ENCODE data around the gene SLC25A41.
"Not testable (repeated sequence)": the region's sequence is repeated elsewhere in the genome, so short reads cannot be mapped to it uniquely, and the experiment has no call there.

The SLC25A41 gene

DNA sequence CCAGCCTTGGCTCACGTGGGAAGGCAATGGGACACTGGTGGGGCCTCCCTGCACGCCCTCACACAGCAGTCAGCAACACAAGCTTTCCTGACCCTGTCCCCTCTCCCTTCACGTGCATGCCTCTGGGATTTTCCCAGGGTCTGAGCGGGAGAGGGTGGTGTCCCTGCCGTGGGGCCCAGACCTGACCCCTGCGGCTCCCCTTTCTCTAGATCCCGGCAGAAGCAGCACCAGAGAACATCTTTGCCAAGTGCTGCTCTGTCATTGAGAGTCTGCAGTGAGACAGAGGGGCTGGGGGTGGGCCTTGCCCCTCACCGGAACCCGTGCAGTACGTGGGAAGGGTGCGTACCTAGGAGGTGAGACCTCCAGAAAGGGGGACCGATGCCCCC is 21.5 kb downstream of the SLC25A41 start:
- no peak for DNase-seq (ENCODE audit: low read depth)

DNA sequence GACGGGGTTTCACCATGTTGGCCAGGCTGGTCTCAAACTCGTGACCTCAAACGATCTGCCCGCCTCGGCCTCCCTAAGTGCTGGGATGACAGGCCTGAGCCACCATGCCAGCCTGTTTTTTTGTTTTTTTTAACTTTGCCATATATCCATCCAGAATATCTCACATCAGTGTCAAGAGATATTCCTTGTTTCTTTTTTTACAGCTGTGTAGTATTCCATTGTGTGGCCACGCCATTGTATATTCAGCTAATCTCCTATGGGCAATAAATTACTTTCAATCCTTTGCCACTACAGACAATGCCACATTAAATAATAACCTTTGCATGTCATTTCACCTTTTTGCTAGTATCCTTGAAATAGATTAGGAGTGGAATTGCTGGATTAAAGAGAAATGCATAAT is 24.2 kb downstream of the SLC25A41 start:
- no peak for DNase-seq (ENCODE audit: low read depth)

DNA sequence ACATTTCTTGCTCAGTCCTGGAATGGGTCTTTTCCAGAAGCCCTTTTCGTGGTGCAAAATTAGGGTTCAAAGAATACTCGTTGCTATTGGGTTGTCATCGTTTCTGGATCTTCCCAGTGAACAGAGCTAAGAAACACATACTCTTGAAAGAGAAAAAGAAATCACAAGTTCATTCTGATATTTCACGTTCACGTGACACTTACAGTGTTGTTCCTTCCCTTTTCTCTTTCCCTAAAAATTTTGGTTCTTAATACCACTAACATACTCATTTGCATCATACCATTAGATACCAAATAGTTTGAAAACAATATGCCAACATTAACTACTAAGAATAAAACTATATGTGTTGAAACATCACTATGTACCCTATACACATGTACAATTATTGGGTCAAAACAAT is 27.2 kb downstream of the SLC25A41 start:
- DNase-seq (ENCODE audit: low read depth), result no peak

DNA sequence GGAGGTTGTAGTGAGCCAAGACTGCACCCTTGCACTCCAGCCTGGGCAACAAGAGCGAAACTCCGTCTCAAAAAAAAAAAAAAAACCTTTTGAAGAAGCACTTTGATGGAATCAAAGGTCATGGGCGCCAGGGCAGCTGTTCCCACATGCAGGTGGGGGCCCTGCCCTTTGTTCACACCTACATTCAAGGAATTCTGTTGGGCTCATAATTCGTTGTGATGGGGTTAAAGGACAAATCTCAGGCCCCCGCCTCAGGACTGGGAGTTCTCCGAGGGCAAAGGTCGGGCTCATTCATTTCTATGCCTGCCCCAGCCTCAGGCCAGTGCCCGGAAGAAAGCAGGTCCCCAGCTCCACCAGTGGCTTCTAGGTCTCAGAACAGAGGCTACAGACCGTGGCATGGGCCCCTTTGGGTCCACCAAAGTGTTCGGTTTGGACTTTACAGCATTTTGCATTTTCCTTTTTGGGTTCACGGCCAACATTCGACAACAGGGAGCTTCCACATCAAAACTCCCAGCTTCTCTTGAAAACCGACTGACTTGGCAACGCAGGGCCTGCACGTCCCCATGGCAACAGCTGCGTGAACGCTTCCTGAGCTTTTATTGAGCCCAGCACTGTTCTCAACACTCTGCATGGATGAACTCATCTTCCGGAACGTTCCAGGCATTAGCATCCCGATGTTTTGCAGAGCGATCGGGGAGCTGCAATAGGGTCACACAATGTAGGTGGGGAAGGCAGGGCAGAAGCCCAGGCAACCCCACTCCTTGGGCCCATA is 30.5 kb downstream of the SLC25A41 start:
- peak; percentile 90 for DNase-seq (ENCODE audit: low read depth)

DNA sequence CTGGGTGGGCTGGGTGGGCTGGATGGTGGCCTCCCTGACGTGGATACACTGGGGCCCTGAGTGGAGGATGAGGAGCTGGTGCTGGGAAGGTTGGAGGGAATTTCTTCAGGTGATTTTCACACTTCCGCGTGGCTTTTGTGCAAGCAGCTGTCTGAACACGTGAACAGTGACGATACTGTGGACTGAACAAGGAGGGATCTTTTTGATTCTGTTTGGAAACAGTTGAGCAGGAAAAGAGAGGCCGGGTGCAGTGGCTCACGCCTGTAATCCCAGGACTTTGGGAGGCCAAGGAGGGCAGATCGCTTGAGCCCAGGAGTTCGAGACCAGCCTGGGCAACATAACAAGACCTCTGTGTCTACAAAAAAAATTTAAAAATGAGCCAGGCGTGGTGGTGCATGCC is 31.5 kb downstream of the SLC25A41 start:
- no peak for DNase-seq (ENCODE audit: low read depth)

DNA sequence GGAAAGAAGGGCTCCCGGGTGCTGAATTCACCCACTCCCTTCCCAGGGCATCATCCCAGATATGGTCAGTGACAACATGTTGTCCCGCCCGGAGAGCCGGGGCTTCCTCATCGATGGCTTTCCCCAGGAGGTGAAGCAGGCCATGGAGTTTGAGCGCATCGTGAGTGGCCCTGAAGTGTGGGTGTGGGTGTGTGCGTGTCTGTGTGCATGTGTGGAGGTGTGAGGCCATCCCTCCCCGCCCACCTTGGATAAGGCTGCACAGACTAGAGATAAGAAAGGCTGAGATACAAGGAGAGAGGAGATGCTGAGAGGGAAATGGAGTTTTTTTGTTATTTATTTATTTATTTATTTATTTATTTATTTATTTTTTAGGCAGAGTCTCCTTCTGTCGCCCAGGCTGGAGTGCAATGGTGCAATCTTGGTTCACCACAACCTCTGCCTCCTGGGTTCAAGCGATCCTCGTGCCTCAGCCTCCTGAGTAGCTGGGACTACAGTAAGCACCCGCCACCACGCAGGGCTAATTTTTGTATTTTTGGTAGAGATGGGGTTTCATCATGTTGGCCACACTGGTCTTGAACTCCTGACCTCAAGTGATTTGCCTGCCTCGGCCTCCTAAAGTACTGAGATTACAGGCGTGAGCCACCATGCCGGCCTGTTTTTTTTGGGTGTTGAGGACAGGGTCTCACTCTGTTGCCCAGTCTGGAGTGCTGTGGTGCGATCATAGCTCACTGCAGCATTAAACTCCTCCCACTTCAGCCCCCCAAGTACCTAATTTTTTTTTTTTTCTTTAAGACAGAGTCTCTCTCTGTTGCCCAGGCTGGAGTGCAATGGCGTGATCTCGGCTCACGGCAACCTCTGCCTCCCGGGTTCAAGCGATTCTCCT is 33.3 kb downstream of the SLC25A41 start:
- not testable (repeated sequence) for DNase-seq (ENCODE audit: low read depth)

DNA sequence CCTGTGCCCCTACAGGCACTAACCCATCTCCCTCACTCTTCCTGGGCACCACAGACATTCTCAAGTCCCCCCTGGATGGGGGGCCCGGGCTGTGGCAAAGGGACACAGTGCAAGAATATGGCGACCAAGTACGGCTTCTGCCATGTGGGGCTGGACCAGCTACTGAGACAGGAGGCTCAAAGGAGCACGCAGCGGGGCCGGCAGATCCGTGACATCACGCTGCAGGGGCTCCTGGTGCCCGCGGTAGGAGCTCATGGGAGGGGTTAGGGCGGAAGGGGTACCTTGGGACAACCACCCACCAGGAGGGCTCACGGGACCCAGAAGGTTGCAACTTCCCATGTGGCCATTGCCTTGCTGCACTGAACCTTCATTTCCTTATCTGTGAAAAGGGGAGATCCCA is 37.3 kb downstream of the SLC25A41 start:
- no peak for DNase-seq (ENCODE audit: low read depth)

DNA sequence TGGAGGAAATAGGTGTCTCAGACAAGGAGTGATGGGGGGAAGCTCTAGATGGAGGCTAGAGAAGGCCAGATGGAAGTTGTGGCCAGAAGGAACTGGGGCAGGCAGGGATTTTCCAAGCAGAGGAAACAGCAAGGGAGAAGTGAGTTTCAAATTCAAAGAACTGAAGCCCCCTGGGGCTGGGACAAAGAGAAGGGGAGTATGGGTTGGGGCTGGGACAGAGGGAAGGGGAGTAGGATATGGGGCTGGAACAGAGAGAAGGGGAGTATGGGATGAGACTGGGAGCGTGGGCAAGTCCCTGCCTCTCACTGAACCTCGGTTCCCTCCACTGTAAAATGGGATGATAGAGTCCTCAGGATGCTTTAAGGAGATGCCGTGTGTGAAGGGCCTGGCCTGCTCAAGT is 38.7 kb downstream of the SLC25A41 start:
- no peak for DNase-seq (ENCODE audit: low read depth)

DNA sequence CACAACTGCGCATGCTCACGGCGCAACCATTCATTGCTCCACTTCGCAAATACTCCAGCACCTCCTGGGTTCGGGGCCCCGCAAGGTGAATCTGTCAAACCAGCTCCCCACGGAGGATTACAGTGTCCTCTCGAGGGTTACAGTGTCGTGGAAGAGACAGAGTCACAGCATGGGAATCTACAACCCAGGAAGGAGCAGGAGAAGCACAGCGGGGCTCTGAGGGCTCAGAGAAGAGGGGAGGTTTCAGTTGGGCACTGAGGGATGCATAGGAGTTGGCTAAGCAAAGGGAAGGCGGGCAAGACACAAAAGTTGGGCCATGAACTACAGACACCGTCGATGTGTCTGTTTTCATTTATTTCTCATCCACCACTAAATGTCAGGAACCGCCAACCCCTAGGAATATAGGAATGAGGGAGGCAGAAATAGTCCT is 39.6 kb downstream of the SLC25A41 start:
- DNase-seq (ENCODE audit: low read depth), result no peak

DNA sequence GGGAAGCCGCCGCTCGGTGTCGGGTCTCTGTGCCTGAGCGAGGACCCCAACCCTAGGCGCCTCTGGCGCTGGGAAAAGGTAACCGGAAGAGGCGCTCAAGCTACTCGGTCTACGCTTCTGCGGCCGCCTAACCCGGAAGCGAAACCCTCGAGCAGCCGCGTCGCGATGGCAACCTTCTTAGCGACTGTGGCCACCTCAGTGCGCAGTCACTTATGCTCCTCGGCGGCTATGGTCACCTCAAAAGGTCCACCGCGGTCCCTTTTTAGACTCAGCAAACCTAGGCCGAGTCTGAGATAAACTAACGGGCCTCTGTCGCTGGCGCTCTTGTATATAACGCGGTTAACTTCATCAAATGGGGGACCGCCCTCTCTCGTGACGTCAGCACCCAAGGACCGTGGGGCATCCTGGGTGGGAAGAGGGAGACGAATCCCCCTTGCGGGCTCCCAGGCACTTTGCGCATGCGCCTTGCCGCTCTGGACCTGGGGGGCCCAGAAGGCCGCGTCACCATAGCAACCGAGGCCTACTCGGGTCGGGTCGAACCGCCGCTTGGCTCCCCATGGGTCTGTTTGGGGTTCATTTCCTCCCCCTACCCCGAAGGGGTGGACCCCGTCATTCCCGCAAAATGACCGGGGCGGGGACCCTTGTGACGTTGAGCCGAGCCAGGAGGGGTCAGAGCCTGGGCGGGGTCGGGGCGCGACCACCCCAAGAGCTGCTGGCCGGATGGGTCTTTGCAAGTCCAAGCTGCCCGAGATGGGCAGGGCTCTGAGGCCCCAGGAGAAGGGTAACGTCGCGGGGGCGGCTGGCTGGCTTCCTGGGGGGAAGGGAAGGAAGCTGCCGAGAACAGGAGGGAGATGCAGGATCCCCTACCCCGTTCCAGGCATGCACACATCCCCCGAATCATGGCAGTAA is 40.2 kb downstream of the SLC25A41 start, which contains the start of gene GTF2F1:
TSS of gene GTF2F1 (minus strand) at position 91 of the 909 bp plus-strand sequence. CDS start 169 bp downstream, outside the sequence.
- peak; percentile 95 for DNase-seq (ENCODE audit: low read depth)

DNA sequence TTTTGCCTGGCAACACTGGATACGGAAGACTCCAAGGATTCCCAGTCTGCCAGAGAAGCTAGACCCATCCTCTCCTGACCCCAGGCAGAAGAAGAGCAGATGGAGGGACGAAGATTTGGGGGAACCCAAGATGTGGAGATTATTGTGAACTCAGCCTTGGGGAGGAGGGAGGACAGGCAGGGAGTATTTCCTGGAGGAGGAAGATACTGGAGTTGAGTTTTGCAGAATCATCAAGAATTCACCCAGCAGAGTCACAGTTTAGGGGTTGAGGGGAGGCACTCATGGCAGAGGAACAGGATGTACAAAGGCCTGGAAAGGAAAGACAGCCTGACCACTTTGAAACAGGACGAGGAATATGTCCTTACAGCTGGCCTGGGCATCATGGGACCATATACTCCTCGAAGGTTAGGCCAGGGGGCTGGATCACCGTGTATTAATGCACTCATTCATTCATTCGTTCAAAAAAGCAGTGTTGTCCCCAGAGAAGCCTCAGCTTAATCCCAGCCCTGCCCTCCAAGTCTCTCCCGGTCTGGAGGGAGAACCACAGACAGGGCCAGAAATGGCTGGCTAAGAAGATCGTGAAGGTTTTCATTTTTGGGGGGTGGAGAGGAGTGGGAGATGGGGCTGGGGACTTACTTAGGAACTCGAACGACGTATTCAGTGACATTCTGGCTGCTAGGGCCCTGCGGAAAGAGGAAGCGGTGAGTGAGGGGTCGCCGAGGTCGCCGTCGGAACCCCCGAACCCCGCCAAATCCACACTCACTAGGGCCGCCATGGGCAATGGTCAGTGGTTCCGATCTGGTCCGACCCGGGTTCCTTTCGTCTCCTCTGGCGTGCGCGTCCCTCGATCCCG is 41.1 kb downstream of the SLC25A41 start:
- no peak for DNase-seq (ENCODE audit: low read depth)

DNA sequence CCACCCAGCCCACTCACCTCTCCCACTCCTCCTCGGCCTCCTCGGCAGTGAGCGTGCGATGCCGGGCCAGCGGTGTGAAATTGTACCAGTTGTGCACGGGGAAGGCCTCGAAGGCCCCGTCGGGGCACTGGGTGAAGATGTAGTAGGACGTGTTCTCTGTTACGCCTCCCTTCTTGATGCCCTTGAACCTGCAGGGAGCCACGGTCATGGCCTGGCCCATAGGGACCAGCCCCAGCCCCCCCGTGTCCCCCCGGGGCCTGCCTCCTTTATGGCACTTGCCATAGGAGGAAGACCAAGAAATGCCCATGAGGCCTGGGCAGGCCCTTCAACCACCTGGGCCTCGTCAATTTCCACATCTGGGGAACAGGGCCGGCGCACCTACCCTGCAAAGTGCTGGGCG is 46.2 kb downstream of the SLC25A41 start:
- DNase-seq (ENCODE audit: low read depth), result no peak

DNA sequence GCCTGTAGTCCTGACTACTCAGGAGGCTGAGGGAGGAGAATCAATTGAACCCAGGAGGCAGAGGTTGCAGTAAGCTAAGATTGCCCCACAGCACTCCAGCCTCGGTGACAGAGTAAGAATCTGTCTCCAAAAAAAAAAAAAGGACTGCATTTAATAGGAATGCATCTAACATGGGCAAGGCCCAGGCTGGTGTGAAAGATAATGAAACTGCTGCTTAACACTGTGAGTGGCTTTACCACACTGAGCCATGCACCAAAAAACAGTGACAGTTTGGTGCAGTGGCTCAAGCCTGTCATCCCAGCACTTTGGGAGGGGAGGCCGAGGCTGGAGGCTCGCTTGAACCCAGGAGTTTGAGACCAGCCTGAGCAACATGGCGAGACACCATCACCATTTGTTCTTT is 49.2 kb downstream of the SLC25A41 start:
- no peak for DNase-seq (ENCODE audit: low read depth)

DNA sequence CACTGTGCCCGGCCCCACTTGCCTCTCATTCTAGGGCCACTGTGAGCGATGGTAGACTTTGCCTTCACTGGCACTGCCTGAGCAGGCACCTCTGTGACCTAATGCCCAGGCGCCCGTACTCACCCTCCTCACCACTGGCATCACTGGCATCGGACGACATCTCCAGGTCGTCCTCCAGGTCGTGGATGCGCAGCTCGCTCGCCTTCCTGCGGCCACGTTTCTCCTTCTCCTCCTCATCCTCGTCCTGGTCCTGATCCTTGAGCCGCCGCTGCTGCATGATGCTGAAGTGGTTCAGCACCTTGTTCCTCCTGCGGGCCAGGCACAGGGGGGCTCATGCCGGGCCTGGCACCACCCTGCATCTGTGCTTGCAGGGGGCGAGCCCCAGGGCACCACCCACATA is 50.4 kb downstream of the SLC25A41 start:
- no peak for DNase-seq (ENCODE audit: low read depth)

DNA sequence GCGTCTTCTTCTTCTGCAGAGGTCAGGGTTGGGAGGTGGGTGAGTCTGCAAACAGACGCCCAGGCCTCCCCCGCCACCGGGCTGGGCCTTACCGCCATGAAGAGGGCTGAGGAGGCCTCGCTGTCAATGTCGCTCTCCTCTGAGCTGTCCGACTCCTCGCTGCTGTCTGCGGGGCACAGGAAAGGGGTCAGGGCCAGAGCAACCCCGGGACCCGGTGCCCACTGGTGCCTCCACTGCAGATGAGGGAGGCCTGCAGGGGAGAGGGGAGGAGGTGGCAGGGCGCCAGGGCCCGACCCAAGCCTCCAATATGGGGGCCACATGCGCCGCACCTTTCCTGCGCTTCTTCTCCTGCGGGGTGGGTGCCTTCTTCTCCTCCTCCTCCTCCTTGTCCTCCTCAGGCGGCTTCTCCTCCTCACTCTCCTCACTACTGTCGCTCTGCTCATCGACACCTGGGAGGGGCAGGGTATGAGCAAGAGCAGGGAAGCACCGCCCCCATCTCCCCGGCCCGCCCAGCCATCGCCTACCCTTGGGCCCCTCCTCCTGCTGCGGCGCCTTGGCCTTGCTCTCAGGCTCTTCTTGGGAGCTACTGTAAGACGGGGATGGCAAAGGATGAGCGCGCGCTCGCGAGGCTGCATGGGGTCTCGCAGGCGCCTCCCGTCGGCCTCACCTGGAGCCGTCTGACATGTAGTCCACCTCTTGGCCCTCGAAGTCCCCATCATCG is 52.4 kb downstream of the SLC25A41 start:
- DNase-seq (ENCODE audit: low read depth), result no peak

DNA sequence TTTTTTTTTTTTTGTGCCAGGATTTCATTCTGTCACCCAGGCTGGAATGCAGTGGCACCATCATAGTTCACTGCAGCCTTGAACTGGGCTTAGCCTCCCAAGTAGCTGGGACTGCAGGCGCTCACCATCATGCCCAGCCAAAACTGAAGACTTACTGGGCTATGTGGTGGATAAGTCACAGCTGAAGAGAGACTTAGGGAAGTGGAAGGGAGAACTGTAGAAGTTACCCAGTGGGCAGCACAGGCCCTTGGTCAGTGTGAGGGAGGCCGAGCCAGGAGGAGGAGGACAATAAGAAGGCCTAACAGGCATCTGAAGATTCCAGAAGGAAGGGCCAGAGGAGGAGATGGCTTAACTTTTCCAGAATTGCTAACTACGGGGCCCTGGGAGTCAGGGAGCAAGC is 53.8 kb downstream of the SLC25A41 start:
- DNase-seq (ENCODE audit: low read depth), result no peak

DNA sequence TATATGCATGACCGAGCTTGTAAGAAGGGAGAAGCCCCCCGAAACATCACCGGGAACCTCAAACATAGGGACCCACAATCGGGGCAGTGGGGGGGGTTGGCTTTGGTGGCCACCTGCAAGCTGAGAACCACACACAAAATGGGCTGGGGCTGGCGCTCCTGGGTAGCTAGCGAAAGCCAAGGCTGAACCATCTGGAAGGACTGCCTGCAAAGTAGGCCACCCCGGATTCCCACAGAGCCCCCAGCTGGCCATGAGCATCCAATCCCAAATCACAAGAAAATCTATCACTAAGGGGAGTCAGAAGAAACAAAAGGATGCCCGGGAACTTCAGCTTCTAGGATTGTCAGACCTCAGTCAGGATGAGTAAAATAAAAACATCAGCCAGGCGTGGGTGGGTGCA is 55.1 kb downstream of the SLC25A41 start:
- DNase-seq (ENCODE audit: low read depth), result peak; percentile 10

DNA sequence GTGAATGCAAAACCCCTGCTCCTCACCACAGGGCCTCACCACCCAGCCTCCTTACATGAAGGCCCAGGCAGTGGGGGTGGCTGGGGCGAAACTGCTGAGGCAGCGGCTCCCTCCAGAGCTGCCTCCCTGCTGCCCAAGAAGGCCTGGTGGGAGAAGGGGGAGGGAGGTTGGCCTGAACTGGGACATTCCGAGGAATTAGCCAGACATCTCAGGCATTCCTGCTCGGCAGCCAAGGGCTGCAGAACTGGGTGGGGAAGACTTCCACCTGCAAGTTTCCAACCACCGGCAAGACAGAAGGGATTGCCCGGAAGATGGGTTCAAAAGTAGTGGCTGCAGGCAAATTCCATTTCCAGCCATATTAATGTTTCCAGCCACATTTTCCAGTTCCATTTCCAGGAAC is 55.5 kb downstream of the SLC25A41 start:
- DNase-seq (ENCODE audit: low read depth), result peak; percentile 82

DNA sequence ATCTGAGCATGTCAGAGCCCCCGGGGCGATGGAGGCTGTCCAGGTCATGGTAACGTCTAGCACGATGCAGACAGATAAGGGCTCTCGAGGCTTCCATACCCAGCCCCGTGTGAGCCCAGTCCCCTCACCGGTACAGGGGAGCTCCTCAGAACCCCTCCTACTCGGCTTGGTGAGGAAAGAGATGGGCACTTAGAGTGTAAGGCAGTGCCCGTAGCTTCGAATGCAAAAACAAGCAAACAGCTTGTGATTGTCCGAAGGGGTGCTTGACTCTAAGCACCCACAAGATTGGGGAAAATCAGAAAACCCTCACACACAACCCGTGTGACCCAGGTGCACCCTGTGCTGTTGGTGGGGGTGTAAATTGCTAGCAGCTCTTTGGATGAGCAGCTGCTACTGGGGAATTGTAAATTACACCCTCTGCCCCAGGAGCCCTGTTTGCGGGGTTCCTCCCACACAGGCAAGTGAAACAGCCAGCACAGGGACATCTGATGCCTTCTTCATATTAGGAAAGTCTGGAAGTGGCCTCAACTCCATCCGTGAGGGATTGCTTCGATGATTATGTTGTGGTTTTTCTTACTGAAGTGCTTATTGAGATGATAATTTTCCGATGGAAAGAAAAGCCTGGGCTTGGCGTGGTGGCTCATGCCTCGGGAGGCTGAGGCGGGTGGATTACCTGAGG is 56.9 kb downstream of the SLC25A41 start:
- no peak for DNase-seq (ENCODE audit: low read depth)
